ENCODE data around the gene GRAMD1A. TPM values are rescaled to one million over a fixed set of nuclear protein-coding genes. Genes with fewer than 3 reads are reported as not detected.

The GRAMD1A gene
- total RNA-seq, 1 donor from 2014 or later, result 27.2 TPM

DNA sequence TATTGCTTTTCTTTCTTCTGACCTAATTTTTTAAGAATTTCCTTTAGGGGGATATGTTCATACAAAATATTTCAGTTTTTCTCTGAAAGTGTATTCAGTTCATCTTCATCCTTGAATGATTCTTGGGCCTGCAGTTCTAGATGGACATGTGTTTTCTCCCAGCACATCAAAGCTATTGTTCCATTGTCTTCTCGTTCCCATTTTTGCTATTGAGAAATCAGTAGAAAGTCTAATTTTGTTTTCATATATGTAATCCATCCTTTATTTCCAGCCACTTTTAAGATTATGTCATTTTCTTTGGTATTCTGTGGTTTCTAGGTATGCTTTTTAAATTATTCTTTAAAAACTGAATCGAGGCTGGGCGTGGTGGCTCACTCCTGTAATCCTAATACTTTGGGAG, 15.8 kb upstream of the GRAMD1A start:
- no peak overlapping the region for H3K27ac Mint-ChIP-seq
- H3K27me3 Mint-ChIP-seq (ENCODE audit: insufficient read depth, low read depth), result peaks cover 6% of the 10 kb centered on the region
- Histone ChIP-seq H2AFZ (replicated peaks) (no peak overlapping the region), H3K9ac (no peak overlapping the region), H4K20me1 (ENCODE audit: low read depth) (no peaks in the 10 kb centered on the region), H3K9me3 (ENCODE audit: low read depth) (no peaks in the 10 kb centered on the region), H3F3A (ENCODE audit: low read depth) (peaks cover 4% of the 10 kb centered on the region), H3K27me3 (no peaks in the 10 kb centered on the region), H3K4me1 (peaks cover 8% of the 10 kb centered on the region), H3K79me2 (ENCODE audit: low read depth) (no peaks in the 10 kb centered on the region), H3K4me3 (no peak overlapping the region), H3K4me2 (no peak overlapping the region), H3K36me3 (no peaks in the 10 kb centered on the region), H3K27ac (no peak overlapping the region)
- H3K4me1 Mint-ChIP-seq, result peaks cover 2% of the 10 kb centered on the region
- no peak overlapping the region for H3K4me3 Mint-ChIP-seq
- DNase-seq (ENCODE audit: low spot score), result no peak
- H3K9me3 Mint-ChIP-seq, result peaks cover 6% of the 10 kb centered on the region
- H3K36me3 Mint-ChIP-seq, result no peaks in the 10 kb centered on the region
- TF ChIP-seq EZH2 (IDR thresholded peaks at IDR 0.05) (no peak), EZH2phosphoT487 (IDR thresholded peaks at IDR 0.05) (no peak)
- TF ChIP-seq, protein P1, sequence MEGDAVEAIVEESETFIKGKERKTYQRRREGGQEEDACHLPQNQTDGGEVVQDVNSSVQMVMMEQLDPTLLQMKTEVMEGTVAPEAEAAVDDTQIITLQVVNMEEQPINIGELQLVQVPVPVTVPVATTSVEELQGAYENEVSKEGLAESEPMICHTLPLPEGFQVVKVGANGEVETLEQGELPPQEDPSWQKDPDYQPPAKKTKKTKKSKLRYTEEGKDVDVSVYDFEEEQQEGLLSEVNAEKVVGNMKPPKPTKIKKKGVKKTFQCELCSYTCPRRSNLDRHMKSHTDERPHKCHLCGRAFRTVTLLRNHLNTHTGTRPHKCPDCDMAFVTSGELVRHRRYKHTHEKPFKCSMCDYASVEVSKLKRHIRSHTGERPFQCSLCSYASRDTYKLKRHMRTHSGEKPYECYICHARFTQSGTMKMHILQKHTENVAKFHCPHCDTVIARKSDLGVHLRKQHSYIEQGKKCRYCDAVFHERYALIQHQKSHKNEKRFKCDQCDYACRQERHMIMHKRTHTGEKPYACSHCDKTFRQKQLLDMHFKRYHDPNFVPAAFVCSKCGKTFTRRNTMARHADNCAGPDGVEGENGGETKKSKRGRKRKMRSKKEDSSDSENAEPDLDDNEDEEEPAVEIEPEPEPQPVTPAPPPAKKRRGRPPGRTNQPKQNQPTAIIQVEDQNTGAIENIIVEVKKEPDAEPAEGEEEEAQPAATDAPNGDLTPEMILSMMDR (IDR thresholded peaks at IDR 0.05), result no peak

DNA sequence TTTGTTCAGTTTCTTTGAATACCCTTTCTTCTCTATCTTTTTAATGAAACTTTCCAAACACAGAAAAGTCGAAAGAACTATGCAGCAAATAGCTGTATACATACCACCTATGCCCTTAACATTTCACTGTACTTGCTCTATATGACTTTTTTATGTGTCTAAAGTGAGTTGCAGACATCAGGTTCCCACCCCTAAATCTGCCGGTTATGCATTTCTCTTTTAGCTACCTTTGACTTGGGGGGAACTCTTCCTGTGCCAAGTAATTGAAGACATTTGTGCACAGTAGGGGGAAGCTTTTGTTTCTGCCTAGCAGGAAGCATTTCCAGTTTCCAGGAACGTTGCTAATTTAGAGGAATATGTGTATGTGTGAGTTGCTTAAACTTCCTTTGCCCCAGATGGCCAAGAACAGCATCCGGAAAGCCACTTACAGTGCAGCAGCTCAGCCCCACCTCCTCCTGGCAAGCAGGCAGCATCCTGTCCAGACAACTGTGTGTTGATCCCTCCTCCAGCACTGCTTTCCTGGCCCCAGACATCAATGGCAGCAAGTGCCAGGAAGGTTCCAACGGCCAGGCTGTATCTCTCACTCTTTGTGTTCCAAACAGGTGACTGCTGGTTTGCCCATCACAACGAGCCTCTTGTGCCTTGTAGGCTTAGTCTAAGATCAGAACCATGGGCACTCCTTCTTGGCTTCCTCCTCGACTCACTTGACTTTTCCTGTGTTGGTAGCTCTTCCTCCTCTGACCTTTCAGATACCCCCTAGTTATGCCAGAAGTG, 14.7 kb upstream of the GRAMD1A start:
- Histone ChIP-seq H3K4me1 (peaks cover 8% of the 10 kb centered on the region), H3F3A (ENCODE audit: low read depth) (peaks cover 4% of the 10 kb centered on the region), H3K79me2 (ENCODE audit: low read depth) (no peaks in the 10 kb centered on the region), H2AFZ (replicated peaks) (peak overlapping the region; percentile 87), H3K27me3 (no peaks in the 10 kb centered on the region), H3K36me3 (no peaks in the 10 kb centered on the region), H3K9me3 (ENCODE audit: low read depth) (no peaks in the 10 kb centered on the region), H3K27ac (no peak overlapping the region), H3K4me2 (peak overlapping the region; percentile 41), H4K20me1 (ENCODE audit: low read depth) (no peaks in the 10 kb centered on the region), H3K9ac (no peak overlapping the region), H3K4me3 (no peak overlapping the region)
- TF ChIP-seq, protein P1 (IDR thresholded peaks at IDR 0.05), result no peak
- TF ChIP-seq EZH2 (IDR thresholded peaks at IDR 0.05) (no peak), EZH2phosphoT487 (IDR thresholded peaks at IDR 0.05) (no peak)
- Mint-ChIP-seq H3K4me3 (no peak overlapping the region), H3K9me3 (peaks cover 6% of the 10 kb centered on the region), H3K27ac (no peak overlapping the region), H3K27me3 (ENCODE audit: insufficient read depth, low read depth) (peaks cover 4% of the 10 kb centered on the region), H3K4me1 (peaks cover 2% of the 10 kb centered on the region), H3K36me3 (no peaks in the 10 kb centered on the region)
- DNase-seq (ENCODE audit: low spot score), result peak; percentile 38

DNA sequence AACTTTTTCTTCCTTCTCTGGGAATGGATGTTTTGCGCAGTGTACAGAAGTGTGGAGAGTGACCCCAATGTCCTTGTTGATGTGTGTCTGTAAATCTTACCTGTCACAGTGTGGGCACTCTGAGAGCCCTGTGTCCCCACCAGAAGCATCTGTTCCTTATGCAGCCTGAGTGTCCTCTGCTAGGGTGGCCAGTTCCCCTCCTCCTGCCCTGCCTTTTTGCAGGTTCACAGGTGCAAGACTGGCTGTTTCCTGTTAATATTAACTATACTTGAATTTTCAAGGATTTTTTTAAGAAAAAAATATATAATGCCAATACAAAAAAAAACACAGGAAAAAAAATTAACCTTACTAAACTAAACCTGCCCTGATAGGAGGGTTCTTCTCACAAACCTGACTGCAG, 12.0 kb upstream of the GRAMD1A start:
- no peaks in the 10 kb centered on the region for H4K20me1 ChIP-seq (ENCODE audit: low read depth)
- H3K9me3 ChIP-seq (ENCODE audit: low read depth), result no peaks in the 10 kb centered on the region
- H2AFZ ChIP-seq (replicated peaks), result no peak overlapping the region
- no peaks in the 10 kb centered on the region for H3K79me2 ChIP-seq (ENCODE audit: low read depth)
- no peaks in the 10 kb centered on the region for H3K27me3 ChIP-seq
- no peaks in the 10 kb centered on the region for H3K36me3 Mint-ChIP-seq
- H3K4me1 Mint-ChIP-seq, result peaks cover 2% of the 10 kb centered on the region
- H3K4me2 ChIP-seq, result no peak overlapping the region
- H3K27ac Mint-ChIP-seq, result no peak overlapping the region
- DNase-seq (ENCODE audit: low spot score), result no peak
- H3K9me3 Mint-ChIP-seq, result peaks cover 6% of the 10 kb centered on the region
- no peaks in the 10 kb centered on the region for H3K36me3 ChIP-seq
- no peak overlapping the region for H3K4me3 ChIP-seq
- H3K4me1 ChIP-seq, result peaks cover 8% of the 10 kb centered on the region
- peaks cover 4% of the 10 kb centered on the region for H3K27me3 Mint-ChIP-seq (ENCODE audit: insufficient read depth, low read depth)
- H3K27ac ChIP-seq, result no peak overlapping the region
- peaks cover 4% of the 10 kb centered on the region for H3F3A ChIP-seq (ENCODE audit: low read depth)
- no peak for TF ChIP-seq EZH2 (IDR thresholded peaks at IDR 0.05)
- TF ChIP-seq, protein P1 (IDR thresholded peaks at IDR 0.05), result no peak
- TF ChIP-seq EZH2phosphoT487 (IDR thresholded peaks at IDR 0.05), result no peak
- no peak overlapping the region for H3K4me3 Mint-ChIP-seq
- H3K9ac ChIP-seq, result no peak overlapping the region
